Left lung (tissue), 10 donors: ENCODE data around the gene SLC25A17. TPM values are rescaled to one million over a fixed set of nuclear protein-coding genes. Genes with fewer than 3 reads are reported as not detected.
A peak's percentile ranks its signal among the peaks of the same experiment; 100 is the strongest.

Experiments
- ATAC-seq: fragments of 200-7000 bp; cut with Tn5 transposase; one replicate; pipeline ENCODE4 v1.9.1; 2020; ENCODE audit warnings: moderate library complexity
- DNase-seq, 4 donors: peaks; one replicate each; pipeline ENCODE4 v3.0.0-alpha.2; 2013 to 2020
- H3K27ac ChIP-seq, 2 donors: fragments of 200-600 bp; sonication (generic) in 1 of 2; one replicate each; pipeline versions ENCODE4 v1.5.0 to v1.8.0; 2020 to 2021
- H3K27me3 ChIP-seq, 2 donors: fragments of 200-600 bp; sonication (generic) in 1 of 2; one replicate each; pipeline versions ENCODE4 v1.5.0 to v1.8.0; 2020 to 2021
- H3K36me3 ChIP-seq, 2 donors: fragments of 200-600 bp; sonication (generic) in 1 of 2; one replicate each; pipeline versions ENCODE4 v1.5.0 to v1.8.0; 2020 to 2021
- H3K4me1 ChIP-seq, 2 donors: fragments of 200-600 bp; one replicate each; pipeline ENCODE4 v1.8.0; 2021
- H3K4me3 ChIP-seq, 2 donors: fragments of 200-600 bp; sonication (generic) in 1 of 2; one replicate each; pipeline versions ENCODE4 v1.5.0 to v1.8.0; 2020 to 2021; ENCODE audit warnings: mild to moderate bottlenecking in 1 of 2
- H3K9me3 ChIP-seq, 2 donors: fragments of 200-600 bp; sonication (generic) in 1 of 2; one replicate each; pipeline versions ENCODE4 v1.5.0 to v1.8.0; 2020 to 2021
- CTCF ChIP-seq, 2 donors: fragments of 200-600 bp; sonication (generic) in 1 of 2; IDR thresholded peaks; one replicate each; pipeline versions ENCODE4 v1.5.0 to v1.8.0; 2021; ENCODE audit warnings: antibody characterized with exemption in 2 of 2
- intact Hi-C, 2 donors: fragments of 100-400 bp; cut with DNase I; formaldehyde crosslinking; loops; one replicate each; pipeline versions ENCODE4 v1.11.2 to v1.14.2; 2022
- polyA plus RNA-seq, 6 donors: library from polyadenylated mRNA; unstranded; fragments of 120-200 nt; gene quantifications; one replicate each; pipeline ENCODE4 v1.2.1, GENCODE V29; 2013; ENCODE audit not compliant: insufficient read length in 6 of 6
- total RNA-seq, 2 donors: library from RNA; stranded (reverse); fragmentation: NEBNext Ultra II Directional; extraction: Animal tissue kit (Norgen Biotek cat#: 25700); gene quantifications; one replicate each; pipeline ENCODE4 v1.2.1, GENCODE V29; 2021
- donor health status: DM: no; HTN: yes; CAD: no.
- donor health status: DM: no; HTN: no; CAD: no.

The SLC25A17 gene
- total and polyA plus RNA-seq, 8 donors = 18.3 to 36.9 (median 33.0) TPM

GRCh38 chr22:40862013-40862412 is 42.9 kb upstream of the SLC25A17 start, which contains the start of gene DNAJB7:
TSS of gene DNAJB7 (minus strand) at chr22:40862113. CDS start at chr22:40861994, 119 bp downstream.
- peaks cover 12 to 18% of the 10 kb centered on the region in 2 donors for H3K4me1 ChIP-seq
- intact Hi-C loops = no loop called here
- H3K4me3 ChIP-seq = no peak within 1 kb of the TSS
- DNase-seq (no peak), ATAC-seq (no peak)
- H3K27ac ChIP-seq = no peak within 1 kb of the TSS
- peaks cover 0 to 4% of the 10 kb centered on the region in 2 donors for H3K36me3 ChIP-seq
- no peaks in the 10 kb centered on the region for H3K9me3 ChIP-seq
- TF ChIP-seq CTCF (IDR thresholded peaks at IDR 0.05) = no peak
- no peaks in the 10 kb centered on the region for H3K27me3 ChIP-seq

- Histone ChIP-seq H3K27ac (peak overlapping the region; percentile 98 to 99), H3K4me3 (peak overlapping the region; percentile 73 to 93), H3K4me1 (peaks cover 41 to 44% of the 10 kb centered on the region in 2 donors), H3K36me3 (peaks cover 0 to 4% of the 10 kb centered on the region in 2 donors), H3K9me3 (no peaks in the 10 kb centered on the region), H3K27me3 (no peaks in the 10 kb centered on the region)
- ATAC-seq (no peak), DNase-seq (no peak)
- intact Hi-C loops = no loop called here
- TF ChIP-seq CTCF (IDR thresholded peaks at IDR 0.05) = no peak
Measured at GRCh38 chr22:40857309-40857855, 38.2 kb upstream of the SLC25A17 start.

GRCh38 chr22:40856513-40857308 is 37.6 kb upstream of the SLC25A17 start, which contains the start of the genes ST13 and XPNPEP3:
TSS of gene ST13 (minus strand) at chr22:40856639. CDS start at chr22:40856540, 99 bp downstream.
TSS of gene XPNPEP3 (plus strand) at chr22:40857148. CDS start at chr22:40857182, 34 bp downstream.
- Histone ChIP-seq H3K27ac (peak within 1 kb of the TSS; percentile 98 to 99), H3K9me3 (no peaks in the 10 kb centered on the region), H3K36me3 (peaks cover 0 to 4% of the 10 kb centered on the region in 2 donors), H3K4me3 (peak within 1 kb of the TSS; percentile 73 to 93), H3K4me1 (peaks cover 41 to 44% of the 10 kb centered on the region in 2 donors), H3K27me3 (no peaks in the 10 kb centered on the region)
- DNase-seq = peak; percentile 98 to 99 (median 98)
- intact Hi-C loops = no loop called here
- peak in 1 of 2 donors; percentile 14 for TF ChIP-seq CTCF (IDR thresholded peaks at IDR 0.05)
- ATAC-seq = peak; percentile 97

GRCh38 chr22:40855979-40856512 is 36.9 kb upstream of the SLC25A17 start:
- peaks cover 0 to 4% of the 10 kb centered on the region in 2 donors for H3K36me3 ChIP-seq
- DNase-seq (peak in 3 of 4 donors; percentile 33 to 84 (median 43)), ATAC-seq (peak; percentile 33)
- H3K4me1 ChIP-seq = peaks cover 41 to 44% of the 10 kb centered on the region in 2 donors
- no peaks in the 10 kb centered on the region for H3K9me3 ChIP-seq
- intact Hi-C loops = no loop called here
- TF ChIP-seq CTCF (IDR thresholded peaks at IDR 0.05) = no peak
- peak overlapping the region; percentile 73 to 93 for H3K4me3 ChIP-seq
- H3K27me3 ChIP-seq = no peaks in the 10 kb centered on the region
- H3K27ac ChIP-seq = peak overlapping the region; percentile 98 to 99
